HepG2 (cell line): ENCODE measurements around the gene GPBP1.
"Not testable (repeated sequence)": the region's sequence is repeated elsewhere in the genome, so short reads cannot be mapped to it uniquely, and the experiment has no call there.

ENCODE experiments used
- CHD2 ChIP-seq: IDR thresholded peaks from 2 replicates; pipeline ENCODE4 v1.6.1; 2011; ENCODE audit warnings: low read depth, low read length, improper control_type of control experiment
- CTCF ChIP-seq: sonication (generic); formaldehyde crosslinking; IDR thresholded peaks from 2 replicates; pipeline ENCODE4 v1.5.0; 2020; ENCODE audit warnings: mild to moderate bottlenecking, missing genetic modification reagents, moderate library complexity
- ESRRA ChIP-seq: sonication (generic); formaldehyde crosslinking; IDR thresholded peaks from 2 replicates; pipeline ENCODE4 v1.5.1; 2020; ENCODE audit warnings: mild to moderate bottlenecking, low read depth, missing genetic modification reagents
- KDM5B ChIP-seq: sonication (generic); formaldehyde crosslinking; IDR thresholded peaks from 2 replicates; pipeline ENCODE4 v1.4.0; 2020; ENCODE audit warnings: missing genetic modification reagents, mild to moderate bottlenecking, borderline replicate concordance
- MED1 ChIP-seq: sonication (generic); formaldehyde crosslinking; IDR thresholded peaks from 2 replicates; pipeline ENCODE4 v1.4.0; 2020; ENCODE audit warnings: missing genetic modification reagents
- MXD4 ChIP-seq: IDR thresholded peaks from 2 replicates; pipeline ENCODE4 v1.6.1; 2016; ENCODE audit warnings: mild to moderate bottlenecking, missing biosample characterization, missing genetic modification reagents
- TMF1 ChIP-seq: sonication (generic); formaldehyde crosslinking; IDR thresholded peaks from 2 replicates; pipeline ENCODE4 v1.8.1; 2022; ENCODE audit warnings: low read depth, missing genetic modification reagents
- YY1 ChIP-seq: IDR thresholded peaks from 2 replicates; pipeline ENCODE4 v1.6.1; 2011; ENCODE audit warnings: low read length, low read depth, moderate library complexity, mild to moderate bottlenecking; ENCODE audit not compliant: insufficient read depth, insufficient replicate concordance
- ZNF883 ChIP-seq: sonication (generic); formaldehyde crosslinking; IDR thresholded peaks from 2 replicates; pipeline ENCODE4 v1.5.1; 2020; ENCODE audit warnings: mild to moderate bottlenecking, missing genetic modification reagents; ENCODE audit errors: not compliant biosample characterization

DNA sequence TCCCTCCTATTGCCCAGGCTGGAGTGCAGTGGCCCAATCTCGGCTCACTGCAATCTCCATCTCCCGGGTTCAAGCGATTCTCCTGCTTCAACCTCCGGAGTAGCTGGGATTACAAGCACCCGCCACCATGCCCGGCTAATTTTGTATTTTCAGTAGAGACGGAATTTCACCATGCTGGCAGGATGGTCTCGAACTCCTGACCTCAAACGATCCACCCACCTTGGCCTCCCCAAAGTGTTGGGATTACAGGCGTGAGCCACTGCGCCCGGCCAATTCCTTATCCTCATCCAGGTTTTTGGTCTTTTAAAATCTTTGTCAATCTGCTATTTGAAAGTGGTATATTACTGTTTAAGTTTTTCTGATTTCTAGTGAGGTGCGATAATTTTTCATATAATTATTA is 3.7 kb upstream of the GPBP1 start:
- not testable (repeated sequence) for TF ChIP-seq TMF1 (CRISPR knock-in tag); MXD4 (CRISPR knock-in tag); ZNF883 (CRISPR knock-in tag); ESRRA; CTCF; KDM5B; CHD2; YY1; MED1 (CRISPR knock-in tag)
